ENCODE measurements around the gene FCER2. TPM values are rescaled to one million over a fixed set of nuclear protein-coding genes. Genes with fewer than 3 reads are reported as not detected.
"Not testable (repeated sequence)": the region's sequence is repeated elsewhere in the genome, so short reads cannot be mapped to it uniquely, and the experiment has no call there.

FCER2 gene
- not detected for polyA plus RNA-seq (2013, experiment 1 of 2; ENCODE audit: insufficient read length)
- polyA plus RNA-seq (2013, experiment 2 of 2; ENCODE audit: insufficient read length): not detected

- no peak for DNase-seq
Observed at GRCh38 chr19:7701654-7702457, at the start of gene FCER2. TSS of gene FCER2 (minus strand) at chr19:7702131. CDS start at chr19:7699760, 2,371 bp downstream.

GRCh38 chr19:7751157-7751783, 49.3 kb upstream of the FCER2 start:
- no peak for DNase-seq

GRCh38 chr19:7748756-7749155, 46.8 kb upstream of the FCER2 start:
- no peak for DNase-seq

- DNase-seq: no peak
Observed at GRCh38 chr19:7748171-7748570, 46.2 kb upstream of the FCER2 start.

- no peak for DNase-seq
Observed at GRCh38 chr19:7746903-7747884, 45.3 kb upstream of the FCER2 start, which contains the start of gene CD209. TSS of gene CD209 (minus strand) at chr19:7747534. CDS start at chr19:7747511, 23 bp downstream.

GRCh38 chr19:7746306-7746705, 44.4 kb upstream of the FCER2 start:
- DNase-seq: not testable (repeated sequence)

- DNase-seq: no peak
Observed at GRCh38 chr19:7744871-7745650, 43.1 kb upstream of the FCER2 start.

- no peak for DNase-seq
Observed at GRCh38 chr19:7744199-7744786, 42.4 kb upstream of the FCER2 start.

GRCh38 chr19:7743425-7743841, 41.5 kb upstream of the FCER2 start:
- DNase-seq: no peak

- no peak for DNase-seq
Observed at GRCh38 chr19:7742991-7743390, 41.1 kb upstream of the FCER2 start.

- no peak for DNase-seq
Observed at GRCh38 chr19:7742575-7742974, 40.6 kb upstream of the FCER2 start.

GRCh38 chr19:7740682-7741054, 38.7 kb upstream of the FCER2 start:
- DNase-seq: no peak

- no peak for DNase-seq
Observed at GRCh38 chr19:7739801-7740681, 38.1 kb upstream of the FCER2 start.

GRCh38 chr19:7739211-7739755, 37.4 kb upstream of the FCER2 start:
- DNase-seq: no peak

- DNase-seq: no peak
Observed at GRCh38 chr19:7738023-7738422, 36.1 kb upstream of the FCER2 start.

- DNase-seq: no peak
Observed at GRCh38 chr19:7737215-7737614, 35.3 kb upstream of the FCER2 start.

- DNase-seq: no peak
Observed at GRCh38 chr19:7736148-7736547, 34.2 kb upstream of the FCER2 start.

- DNase-seq: no peak
Observed at GRCh38 chr19:7734220-7735203, 32.6 kb upstream of the FCER2 start.

GRCh38 chr19:7733376-7733775, 31.4 kb upstream of the FCER2 start:
- DNase-seq: no peak

All from fibroblast of skin of abdomen (primary cell).